ENCODE measurements around the gene PPP3CA.

The PPP3CA gene

GRCh38 chr4:101279377-101279871 is 67.9 kb downstream of the PPP3CA start:
- Histone ChIP-seq H3K4me3 (ENCODE audit: low read length) (no peak overlapping the region), H3K18ac (ENCODE audit: low read length) (no peak overlapping the region), H3K4ac (ENCODE audit: low read depth, low read length) (no peak overlapping the region), H3K4me2 (ENCODE audit: low read length) (no peak overlapping the region), H3K79me1 (ENCODE audit: low read length) (no peaks in the 10 kb centered on the region), H4K5ac (ENCODE audit: low read length) (no peak overlapping the region), H3K27ac (ENCODE audit: low read depth, low read length) (no peak overlapping the region), H3K9ac (ENCODE audit: low read length) (no peak overlapping the region), H3K79me2 (ENCODE audit: control insufficient read depth, insufficient read depth, low read length) (no peaks in the 10 kb centered on the region), H2AK5ac (ENCODE audit: low read length) (no peak overlapping the region), H2BK120ac (ENCODE audit: low read depth, low read length) (no peak overlapping the region), H3K27me3 (ENCODE audit: insufficient read depth, low read length, poor library complexity) (no peaks in the 10 kb centered on the region), H4K8ac (ENCODE audit: low read depth, low read length) (no peak overlapping the region), H3K23ac (ENCODE audit: low read length) (no peak overlapping the region), H2BK15ac (replicated peaks; ENCODE audit: low read depth) (no peak overlapping the region), H3K56ac (ENCODE audit: low read length) (no peak overlapping the region), H3K36me3 (ENCODE audit: control insufficient read depth, insufficient read depth, low read length) (no peaks in the 10 kb centered on the region), H2BK5ac (ENCODE audit: low read length) (no peak overlapping the region), H3K4me1 (ENCODE audit: control insufficient read depth, low read depth, low read length) (peaks cover 10% of the 10 kb centered on the region)
- WGBS (ENCODE audit: extremely low coverage, insufficient coverage, low lambda C conversion rate) = no CpG with 5 or more reads among the region's 3 CpGs
- peak; percentile 69 for DNase-seq

- H3K56ac ChIP-seq (ENCODE audit: low read length) = no peak overlapping the region
- no peaks in the 10 kb centered on the region for H3K79me1 ChIP-seq (ENCODE audit: low read length)
- no peak overlapping the region for H3K4ac ChIP-seq (ENCODE audit: low read depth, low read length)
- no peaks in the 10 kb centered on the region for H3K79me2 ChIP-seq (ENCODE audit: control insufficient read depth, insufficient read depth, low read length)
- no peak overlapping the region for H4K8ac ChIP-seq (ENCODE audit: low read depth, low read length)
- peaks cover 10% of the 10 kb centered on the region for H3K4me1 ChIP-seq (ENCODE audit: control insufficient read depth, low read depth, low read length)
- H3K27ac ChIP-seq (ENCODE audit: low read depth, low read length) = no peak overlapping the region
- no peak overlapping the region for H3K4me3 ChIP-seq (ENCODE audit: low read length)
- H3K36me3 ChIP-seq (ENCODE audit: control insufficient read depth, insufficient read depth, low read length) = no peaks in the 10 kb centered on the region
- H3K9ac ChIP-seq (ENCODE audit: low read length) = no peak overlapping the region
- H2BK120ac ChIP-seq (ENCODE audit: low read depth, low read length) = no peak overlapping the region
- H2BK5ac ChIP-seq (ENCODE audit: low read length) = no peak overlapping the region
- H2AK5ac ChIP-seq (ENCODE audit: low read length) = no peak overlapping the region
- no peaks in the 10 kb centered on the region for H3K27me3 ChIP-seq (ENCODE audit: insufficient read depth, low read length, poor library complexity)
- WGBS (ENCODE audit: extremely low coverage, insufficient coverage, low lambda C conversion rate) = no CpG with 5 or more reads among the region's 1 CpG
- no peak overlapping the region for H3K4me2 ChIP-seq (ENCODE audit: low read length)
- no peak overlapping the region for H3K23ac ChIP-seq (ENCODE audit: low read length)
- H2BK15ac ChIP-seq (replicated peaks; ENCODE audit: low read depth) = no peak overlapping the region
- no peak overlapping the region for H3K18ac ChIP-seq (ENCODE audit: low read length)
- DNase-seq = no peak
- H4K5ac ChIP-seq (ENCODE audit: low read length) = no peak overlapping the region
These were observed 69.7 kb downstream of the PPP3CA start for GRCh38 chr4:101277671-101278070.

- WGBS (ENCODE audit: extremely low coverage, insufficient coverage, low lambda C conversion rate) = no CpG with 5 or more reads among the region's 3 CpGs
These were observed 70.7 kb downstream of the PPP3CA start for GRCh38 chr4:101276661-101277060.

GRCh38 chr4:101274888-101275752 is 72.2 kb downstream of the PPP3CA start:
- no peak overlapping the region for H3K4me2 ChIP-seq (ENCODE audit: low read length)
- no peaks in the 10 kb centered on the region for H3K79me1 ChIP-seq (ENCODE audit: low read length)
- no peak overlapping the region for H3K9ac ChIP-seq (ENCODE audit: low read length)
- H2BK15ac ChIP-seq (replicated peaks; ENCODE audit: low read depth) = no peak overlapping the region
- no CpG with 5 or more reads among the region's 7 CpGs for WGBS (ENCODE audit: extremely low coverage, insufficient coverage, low lambda C conversion rate)
- H3K4me3 ChIP-seq (ENCODE audit: low read length) = no peak overlapping the region
- no peak overlapping the region for H2BK120ac ChIP-seq (ENCODE audit: low read depth, low read length)
- H4K8ac ChIP-seq (ENCODE audit: low read depth, low read length) = no peak overlapping the region
- H3K18ac ChIP-seq (ENCODE audit: low read length) = no peak overlapping the region
- H3K4me1 ChIP-seq (ENCODE audit: control insufficient read depth, low read depth, low read length) = peaks cover 2% of the 10 kb centered on the region
- H3K79me2 ChIP-seq (ENCODE audit: control insufficient read depth, insufficient read depth, low read length) = no peaks in the 10 kb centered on the region
- no peak overlapping the region for H4K5ac ChIP-seq (ENCODE audit: low read length)
- H3K27ac ChIP-seq (ENCODE audit: low read depth, low read length) = no peak overlapping the region
- no peak for DNase-seq
- no peaks in the 10 kb centered on the region for H3K36me3 ChIP-seq (ENCODE audit: control insufficient read depth, insufficient read depth, low read length)
- no peak overlapping the region for H3K23ac ChIP-seq (ENCODE audit: low read length)
- H2BK5ac ChIP-seq (ENCODE audit: low read length) = no peak overlapping the region
- H3K4ac ChIP-seq (ENCODE audit: low read depth, low read length) = no peak overlapping the region
- no peaks in the 10 kb centered on the region for H3K27me3 ChIP-seq (ENCODE audit: insufficient read depth, low read length, poor library complexity)
- H3K56ac ChIP-seq (ENCODE audit: low read length) = no peak overlapping the region
- no peak overlapping the region for H2AK5ac ChIP-seq (ENCODE audit: low read length)

More at GRCh38 chr4:101276661-101277060, 70.7 kb downstream of the PPP3CA start:
- H3K79me2 ChIP-seq (ENCODE audit: control insufficient read depth, insufficient read depth, low read length) = no peaks in the 10 kb centered on the region
- H2BK15ac ChIP-seq (replicated peaks; ENCODE audit: low read depth) = no peak overlapping the region
- no peak overlapping the region for H3K4ac ChIP-seq (ENCODE audit: low read depth, low read length)
- H3K36me3 ChIP-seq (ENCODE audit: control insufficient read depth, insufficient read depth, low read length) = no peaks in the 10 kb centered on the region
- no peak overlapping the region for H2BK5ac ChIP-seq (ENCODE audit: low read length)
- no peak overlapping the region for H2AK5ac ChIP-seq (ENCODE audit: low read length)
- no peak overlapping the region for H3K4me2 ChIP-seq (ENCODE audit: low read length)
- H4K8ac ChIP-seq (ENCODE audit: low read depth, low read length) = no peak overlapping the region
- H3K27ac ChIP-seq (ENCODE audit: low read depth, low read length) = no peak overlapping the region
- H3K23ac ChIP-seq (ENCODE audit: low read length) = no peak overlapping the region
- H3K56ac ChIP-seq (ENCODE audit: low read length) = no peak overlapping the region
- no peak overlapping the region for H2BK120ac ChIP-seq (ENCODE audit: low read depth, low read length)
- H3K4me3 ChIP-seq (ENCODE audit: low read length) = no peak overlapping the region
- DNase-seq = no peak
- no peaks in the 10 kb centered on the region for H3K27me3 ChIP-seq (ENCODE audit: insufficient read depth, low read length, poor library complexity)
- no peaks in the 10 kb centered on the region for H3K79me1 ChIP-seq (ENCODE audit: low read length)
- H4K5ac ChIP-seq (ENCODE audit: low read length) = no peak overlapping the region
- no peak overlapping the region for H3K18ac ChIP-seq (ENCODE audit: low read length)
- peaks cover 6% of the 10 kb centered on the region for H3K4me1 ChIP-seq (ENCODE audit: control insufficient read depth, low read depth, low read length)
- H3K9ac ChIP-seq (ENCODE audit: low read length) = no peak overlapping the region

GRCh38 chr4:101271516-101271915 is 75.8 kb downstream of the PPP3CA start:
- H3K79me2 ChIP-seq (ENCODE audit: control insufficient read depth, insufficient read depth, low read length) = no peaks in the 10 kb centered on the region
- no peak overlapping the region for H3K56ac ChIP-seq (ENCODE audit: low read length)
- H2BK120ac ChIP-seq (ENCODE audit: low read depth, low read length) = no peak overlapping the region
- H4K5ac ChIP-seq (ENCODE audit: low read length) = no peak overlapping the region
- no peaks in the 10 kb centered on the region for H3K79me1 ChIP-seq (ENCODE audit: low read length)
- H3K27me3 ChIP-seq (ENCODE audit: insufficient read depth, low read length, poor library complexity) = no peaks in the 10 kb centered on the region
- H3K9ac ChIP-seq (ENCODE audit: low read length) = no peak overlapping the region
- H3K4me3 ChIP-seq (ENCODE audit: low read length) = no peak overlapping the region
- no peaks in the 10 kb centered on the region for H3K4me1 ChIP-seq (ENCODE audit: control insufficient read depth, low read depth, low read length)
- WGBS (ENCODE audit: extremely low coverage, insufficient coverage, low lambda C conversion rate) = no CpG with 5 or more reads among the region's 2 CpGs
- no peak overlapping the region for H3K4ac ChIP-seq (ENCODE audit: low read depth, low read length)
- H3K36me3 ChIP-seq (ENCODE audit: control insufficient read depth, insufficient read depth, low read length) = no peaks in the 10 kb centered on the region
- H3K23ac ChIP-seq (ENCODE audit: low read length) = no peak overlapping the region
- H2AK5ac ChIP-seq (ENCODE audit: low read length) = no peak overlapping the region
- H2BK5ac ChIP-seq (ENCODE audit: low read length) = no peak overlapping the region
- H2BK15ac ChIP-seq (replicated peaks; ENCODE audit: low read depth) = no peak overlapping the region
- H3K18ac ChIP-seq (ENCODE audit: low read length) = no peak overlapping the region
- DNase-seq = peak; percentile 52
- no peak overlapping the region for H4K8ac ChIP-seq (ENCODE audit: low read depth, low read length)
- no peak overlapping the region for H3K4me2 ChIP-seq (ENCODE audit: low read length)
- H3K27ac ChIP-seq (ENCODE audit: low read depth, low read length) = no peak overlapping the region
